ENCODE measurements around the gene RXRA.

The RXRA gene

DNA sequence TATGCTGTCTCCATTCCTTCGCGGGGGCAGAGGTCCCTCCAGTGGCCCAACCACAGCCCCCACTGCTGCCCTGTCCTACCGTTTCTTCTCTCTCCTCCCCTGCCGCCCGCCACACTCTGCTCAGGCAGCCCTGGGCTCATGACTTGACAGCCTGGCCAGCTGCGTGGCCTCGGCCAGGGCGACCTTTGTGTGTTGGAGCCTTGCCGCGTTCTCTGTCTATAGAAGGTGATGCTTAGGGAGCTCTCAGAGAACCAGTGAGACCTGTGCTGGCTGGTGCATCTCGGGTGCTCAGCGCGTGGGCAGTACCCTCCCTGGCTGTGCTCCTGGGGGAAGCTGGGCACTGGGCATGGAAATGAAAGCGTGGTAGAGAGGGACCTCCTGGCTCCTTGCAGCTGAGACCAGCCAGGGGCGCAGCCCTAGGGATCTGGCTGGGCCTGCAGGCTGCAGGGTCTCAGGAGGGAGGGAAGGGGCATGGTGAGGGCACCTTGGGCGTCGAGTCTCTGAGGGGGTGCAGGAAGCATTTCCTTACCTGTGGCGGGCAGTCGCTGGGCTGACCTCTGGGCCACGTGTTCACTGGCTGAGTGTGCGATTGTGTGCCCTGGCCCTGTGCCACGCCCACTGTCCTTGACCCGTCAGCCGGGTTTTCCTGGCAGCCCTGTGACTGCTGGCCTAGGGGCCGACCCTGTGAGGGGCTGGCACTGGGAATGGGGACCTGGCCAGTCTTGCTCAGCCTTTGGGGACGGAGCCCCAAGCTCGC lies 50.3 kb downstream of the RXRA start:
- H3K27ac ChIP-seq, result no peak overlapping the region
- no peak for TF ChIP-seq ZFX (IDR thresholded peaks at IDR 0.05; ENCODE audit: borderline replicate concordance)
- TF ChIP-seq, protein P1, sequence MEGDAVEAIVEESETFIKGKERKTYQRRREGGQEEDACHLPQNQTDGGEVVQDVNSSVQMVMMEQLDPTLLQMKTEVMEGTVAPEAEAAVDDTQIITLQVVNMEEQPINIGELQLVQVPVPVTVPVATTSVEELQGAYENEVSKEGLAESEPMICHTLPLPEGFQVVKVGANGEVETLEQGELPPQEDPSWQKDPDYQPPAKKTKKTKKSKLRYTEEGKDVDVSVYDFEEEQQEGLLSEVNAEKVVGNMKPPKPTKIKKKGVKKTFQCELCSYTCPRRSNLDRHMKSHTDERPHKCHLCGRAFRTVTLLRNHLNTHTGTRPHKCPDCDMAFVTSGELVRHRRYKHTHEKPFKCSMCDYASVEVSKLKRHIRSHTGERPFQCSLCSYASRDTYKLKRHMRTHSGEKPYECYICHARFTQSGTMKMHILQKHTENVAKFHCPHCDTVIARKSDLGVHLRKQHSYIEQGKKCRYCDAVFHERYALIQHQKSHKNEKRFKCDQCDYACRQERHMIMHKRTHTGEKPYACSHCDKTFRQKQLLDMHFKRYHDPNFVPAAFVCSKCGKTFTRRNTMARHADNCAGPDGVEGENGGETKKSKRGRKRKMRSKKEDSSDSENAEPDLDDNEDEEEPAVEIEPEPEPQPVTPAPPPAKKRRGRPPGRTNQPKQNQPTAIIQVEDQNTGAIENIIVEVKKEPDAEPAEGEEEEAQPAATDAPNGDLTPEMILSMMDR (IDR thresholded peaks at IDR 0.05), result no peak

DNA sequence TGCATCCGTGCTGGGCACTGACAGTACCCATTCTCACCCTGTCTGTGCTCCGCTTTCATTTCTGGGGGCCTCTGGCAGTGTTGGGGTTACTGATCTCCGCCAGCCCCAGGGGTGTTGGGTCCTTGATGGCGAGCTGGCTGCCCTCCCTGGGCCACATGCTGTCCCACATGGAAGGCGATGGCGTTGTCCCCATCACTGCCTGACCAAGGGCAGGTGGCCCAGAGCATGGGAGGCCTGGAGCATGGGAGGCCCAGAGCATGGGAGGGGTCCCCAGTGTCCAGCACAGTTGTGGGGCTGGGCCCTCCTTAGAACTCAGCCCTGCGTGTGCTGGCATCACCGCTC lies 50.9 kb downstream of the RXRA start:
- no peak for TF ChIP-seq ZFX (IDR thresholded peaks at IDR 0.05; ENCODE audit: borderline replicate concordance)
- TF ChIP-seq, protein P1 (IDR thresholded peaks at IDR 0.05), result no peak
- no peak overlapping the region for H3K27ac ChIP-seq

DNA sequence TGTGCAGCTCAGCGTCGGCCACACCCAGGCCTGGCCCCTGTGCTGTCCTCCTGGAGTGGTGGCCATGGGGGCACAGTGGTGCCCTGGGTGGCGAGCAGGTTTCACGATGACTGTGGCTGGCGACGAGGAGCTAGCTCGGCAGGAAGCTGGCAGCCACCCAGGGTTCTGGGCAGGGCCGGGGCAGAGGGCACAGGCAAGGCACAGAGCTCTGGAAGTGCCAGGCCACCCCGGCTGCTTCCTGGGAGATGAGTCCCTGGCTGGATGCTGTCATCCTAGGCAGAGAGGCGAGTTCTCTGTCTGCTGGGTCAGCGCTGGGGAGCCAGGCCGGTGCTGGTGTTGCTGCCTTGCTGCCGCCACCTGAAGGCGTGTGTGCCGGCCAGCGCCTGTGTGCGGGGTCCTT lies 51.7 kb downstream of the RXRA start:
- no peak overlapping the region for H3K27ac ChIP-seq
- TF ChIP-seq, protein P1 (IDR thresholded peaks at IDR 0.05), result no peak
- TF ChIP-seq ZFX (IDR thresholded peaks at IDR 0.05; ENCODE audit: borderline replicate concordance), result no peak

DNA sequence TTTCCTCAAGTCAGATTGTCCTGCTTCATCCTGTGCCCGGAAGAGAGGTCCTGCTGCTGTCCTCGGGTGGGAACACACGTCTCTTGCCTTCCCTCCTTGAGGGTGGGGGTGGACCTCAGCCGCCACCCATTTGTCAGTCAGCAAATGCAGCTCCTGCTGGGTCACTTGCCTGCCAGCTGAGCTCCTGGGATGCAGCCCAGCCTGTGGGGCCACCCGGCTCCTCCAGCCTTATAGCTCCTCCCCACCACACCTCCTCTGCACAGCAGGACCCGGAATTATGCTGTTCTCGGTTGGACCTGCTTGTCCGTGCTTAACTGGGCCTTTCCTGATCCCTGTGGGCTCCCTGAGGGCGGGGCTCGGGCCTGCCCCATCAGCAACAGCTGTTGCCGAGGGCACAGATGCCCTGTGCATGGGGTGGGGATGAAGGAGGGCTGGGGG lies 52.7 kb downstream of the RXRA start:
- H3K27ac ChIP-seq, result no peak overlapping the region
- TF ChIP-seq ZFX (IDR thresholded peaks at IDR 0.05; ENCODE audit: borderline replicate concordance), result no peak

DNA sequence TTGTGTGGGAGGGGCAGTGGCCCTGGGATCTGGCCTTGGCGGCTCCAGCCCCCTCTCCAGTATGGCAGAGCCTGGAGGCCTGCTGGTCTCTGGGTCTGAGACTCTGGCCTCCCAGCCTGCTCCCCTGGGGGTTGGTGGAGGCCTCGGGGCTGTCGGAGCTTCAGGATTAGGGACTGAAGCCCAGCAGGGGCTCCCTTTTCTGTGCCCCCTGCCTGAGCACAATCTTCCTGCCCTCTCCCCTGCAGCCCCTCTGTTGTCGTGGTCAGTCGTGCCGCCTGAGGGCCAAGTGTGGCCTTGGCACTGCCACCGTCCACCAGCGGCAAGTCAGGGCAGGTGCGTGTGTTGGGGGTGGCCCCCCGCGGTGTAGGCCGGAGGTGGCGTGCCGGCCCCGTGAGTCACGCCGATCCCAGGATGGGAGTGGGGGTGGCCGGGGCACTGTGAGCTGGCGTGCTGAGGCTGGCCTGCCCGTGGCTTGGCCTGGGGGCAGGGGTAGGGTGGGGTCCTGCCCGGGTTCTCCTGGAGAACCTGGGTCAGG lies 53.6 kb downstream of the RXRA start:
- H3K27ac ChIP-seq, result no peak overlapping the region
- no peak for TF ChIP-seq ZFX (IDR thresholded peaks at IDR 0.05; ENCODE audit: borderline replicate concordance)
- TF ChIP-seq, protein P1 (IDR thresholded peaks at IDR 0.05), result no peak

DNA sequence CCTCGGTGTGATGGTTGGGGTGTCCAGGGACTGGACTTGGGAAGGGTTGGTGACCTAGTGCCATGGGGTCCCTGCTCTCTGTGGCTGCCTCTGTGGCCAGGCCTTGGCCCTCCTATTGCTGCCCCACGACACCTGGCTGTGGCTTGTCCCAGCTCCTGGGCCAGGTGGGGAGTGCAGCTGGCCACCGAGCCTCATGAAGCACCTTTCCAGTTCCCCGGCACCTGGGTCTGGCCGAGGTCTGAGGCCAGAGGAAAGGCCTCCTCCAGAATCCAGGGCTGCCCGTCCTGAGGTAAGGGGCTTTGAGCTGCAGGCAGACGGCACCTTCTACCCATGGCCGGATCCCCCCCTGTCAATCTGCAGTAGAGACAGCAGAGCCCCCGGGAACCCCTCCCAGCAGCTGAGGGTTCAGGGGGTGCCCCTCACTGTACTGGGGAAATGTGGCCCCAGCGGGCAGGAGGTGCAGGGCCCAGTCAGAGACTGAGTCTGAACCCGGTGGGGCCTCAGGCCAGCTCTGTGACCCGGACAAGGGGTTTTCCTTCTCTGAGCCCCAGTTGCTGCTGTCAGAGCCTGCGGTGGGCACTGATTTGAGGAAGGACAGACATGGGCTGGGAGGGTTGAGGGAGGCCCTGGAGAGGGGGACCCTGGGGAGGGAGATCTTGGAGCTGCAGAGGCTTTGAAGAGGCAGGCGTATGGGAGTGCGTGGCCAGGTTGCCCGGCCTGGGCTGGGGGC lies 54.5 kb downstream of the RXRA start:
- no peak overlapping the region for H3K27ac ChIP-seq
- TF ChIP-seq, protein P1 (IDR thresholded peaks at IDR 0.05), result no peak
- no peak for TF ChIP-seq ZFX (IDR thresholded peaks at IDR 0.05; ENCODE audit: borderline replicate concordance)

DNA sequence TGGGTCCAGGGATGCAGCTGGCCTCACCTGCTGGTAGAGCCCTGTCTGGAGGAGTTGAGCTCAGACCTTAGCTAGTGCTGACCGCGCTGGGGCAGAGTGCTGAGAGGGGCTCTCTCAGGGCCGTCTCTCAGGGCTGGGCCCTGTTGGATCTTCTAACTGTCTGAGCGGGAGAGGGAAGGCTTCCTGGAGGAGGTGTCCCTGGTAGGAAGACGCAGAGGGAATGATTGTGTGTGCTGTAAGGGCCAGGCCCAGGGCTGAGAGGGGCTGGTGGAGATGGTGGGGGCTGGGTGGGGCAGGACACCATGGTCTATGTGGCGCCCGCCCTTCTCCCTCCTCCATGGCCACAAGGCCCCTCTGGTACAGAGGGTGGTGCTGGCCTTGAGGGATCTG lies 55.0 kb downstream of the RXRA start:
- no peak overlapping the region for H3K27ac ChIP-seq
- TF ChIP-seq, protein P1 (IDR thresholded peaks at IDR 0.05), result no peak
- no peak for TF ChIP-seq ZFX (IDR thresholded peaks at IDR 0.05; ENCODE audit: borderline replicate concordance)

All from 22Rv1 (cell line).